WTC11 (cell line): ENCODE data around the gene TROAP.

Experiments
- EMX1 ChIP-seq: fragments of 250-450 bp; sonication (Bioruptor Pico); IDR thresholded peaks from 2 replicates; pipeline ENCODE4 v1.8.0; 2021; ENCODE audit warnings: mild to moderate bottlenecking
- FOXJ3 ChIP-seq: sonication (generic); formaldehyde crosslinking; IDR thresholded peaks from 2 replicates; pipeline ENCODE4 v1.9.0; 2021; ENCODE audit warnings: missing genetic modification reagents, mild to moderate bottlenecking, borderline replicate concordance
- TCF7 ChIP-seq: sonication (generic); formaldehyde crosslinking; IDR thresholded peaks from 2 replicates; pipeline ENCODE4 v1.8.0; 2022; ENCODE audit warnings: mild to moderate bottlenecking, low read depth, missing genetic modification reagents, moderate library complexity
- TEAD1 ChIP-seq: sonication (generic); formaldehyde crosslinking; IDR thresholded peaks from 2 replicates; pipeline ENCODE4 v1.8.0; 2022; ENCODE audit warnings: mild to moderate bottlenecking, missing genetic modification reagents
- TF ChIP-seq, protein P1 (sequence below): fragments of 200-600 bp; IDR thresholded peaks from 2 replicates; pipeline ENCODE4 v1.8.0; 2022; ENCODE audit warnings: antibody characterized with exemption
- TF ChIP-seq, protein P2 (sequence below): sonication (generic); formaldehyde crosslinking; IDR thresholded peaks from 2 replicates; pipeline ENCODE4 v1.8.0; 2022; ENCODE audit warnings: mild to moderate bottlenecking, missing genetic modification reagents
- TF ChIP-seq, protein P3 (sequence below): sonication (generic); formaldehyde crosslinking; IDR thresholded peaks from 2 replicates; pipeline ENCODE4 v1.8.0; 2022; ENCODE audit warnings: mild to moderate bottlenecking, missing genetic modification reagents
- TF ChIP-seq, protein P4 (sequence below): sonication (generic); formaldehyde crosslinking; IDR thresholded peaks from 2 replicates; pipeline ENCODE4 v1.8.1; 2022; ENCODE audit warnings: missing genetic modification reagents, borderline replicate concordance

DNA sequence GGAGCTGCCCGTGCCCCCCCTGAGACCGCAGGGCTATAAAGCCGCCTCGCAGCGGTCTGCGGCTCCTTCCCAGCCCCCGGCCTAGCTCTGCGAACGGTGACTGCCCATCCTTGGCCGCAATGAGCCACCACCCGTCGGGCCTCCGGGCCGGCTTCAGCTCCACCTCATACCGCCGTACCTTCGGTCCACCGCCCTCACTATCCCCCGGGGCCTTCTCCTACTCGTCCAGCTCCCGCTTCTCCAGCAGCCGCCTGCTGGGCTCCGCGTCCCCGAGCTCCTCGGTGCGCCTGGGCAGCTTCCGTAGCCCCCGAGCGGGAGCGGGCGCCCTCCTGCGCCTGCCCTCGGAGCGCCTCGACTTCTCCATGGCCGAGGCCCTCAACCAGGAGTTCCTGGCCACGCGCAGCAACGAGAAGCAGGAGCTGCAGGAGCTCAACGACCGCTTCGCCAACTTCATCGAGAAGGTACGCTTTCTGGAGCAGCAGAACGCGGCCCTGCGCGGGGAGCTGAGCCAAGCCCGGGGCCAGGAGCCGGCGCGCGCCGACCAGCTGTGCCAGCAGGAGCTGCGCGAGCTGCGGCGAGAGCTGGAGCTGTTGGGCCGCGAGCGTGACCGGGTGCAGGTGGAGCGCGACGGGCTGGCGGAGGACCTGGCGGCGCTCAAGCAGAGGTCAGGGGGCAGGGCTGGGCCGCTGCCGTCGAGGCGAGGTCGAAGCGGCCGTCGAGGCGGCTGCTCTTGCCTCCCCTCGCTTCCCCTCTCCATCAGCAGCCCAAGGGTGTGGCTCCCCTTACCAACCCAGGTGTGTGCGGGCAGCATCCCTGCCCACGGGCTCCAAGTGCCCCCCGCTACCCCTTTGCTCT, 27.7 kb upstream of the TROAP start, which contains the start of gene PRPH:
- TF ChIP-seq, protein P1, sequence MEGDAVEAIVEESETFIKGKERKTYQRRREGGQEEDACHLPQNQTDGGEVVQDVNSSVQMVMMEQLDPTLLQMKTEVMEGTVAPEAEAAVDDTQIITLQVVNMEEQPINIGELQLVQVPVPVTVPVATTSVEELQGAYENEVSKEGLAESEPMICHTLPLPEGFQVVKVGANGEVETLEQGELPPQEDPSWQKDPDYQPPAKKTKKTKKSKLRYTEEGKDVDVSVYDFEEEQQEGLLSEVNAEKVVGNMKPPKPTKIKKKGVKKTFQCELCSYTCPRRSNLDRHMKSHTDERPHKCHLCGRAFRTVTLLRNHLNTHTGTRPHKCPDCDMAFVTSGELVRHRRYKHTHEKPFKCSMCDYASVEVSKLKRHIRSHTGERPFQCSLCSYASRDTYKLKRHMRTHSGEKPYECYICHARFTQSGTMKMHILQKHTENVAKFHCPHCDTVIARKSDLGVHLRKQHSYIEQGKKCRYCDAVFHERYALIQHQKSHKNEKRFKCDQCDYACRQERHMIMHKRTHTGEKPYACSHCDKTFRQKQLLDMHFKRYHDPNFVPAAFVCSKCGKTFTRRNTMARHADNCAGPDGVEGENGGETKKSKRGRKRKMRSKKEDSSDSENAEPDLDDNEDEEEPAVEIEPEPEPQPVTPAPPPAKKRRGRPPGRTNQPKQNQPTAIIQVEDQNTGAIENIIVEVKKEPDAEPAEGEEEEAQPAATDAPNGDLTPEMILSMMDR = no peak
- TF ChIP-seq FOXJ3 (CRISPR knock-in tag) (no peak), EMX1 (no peak), TCF7 (CRISPR knock-in tag) (no peak), TEAD1 (CRISPR knock-in tag) (no peak)
- TF ChIP-seq, protein P2, sequence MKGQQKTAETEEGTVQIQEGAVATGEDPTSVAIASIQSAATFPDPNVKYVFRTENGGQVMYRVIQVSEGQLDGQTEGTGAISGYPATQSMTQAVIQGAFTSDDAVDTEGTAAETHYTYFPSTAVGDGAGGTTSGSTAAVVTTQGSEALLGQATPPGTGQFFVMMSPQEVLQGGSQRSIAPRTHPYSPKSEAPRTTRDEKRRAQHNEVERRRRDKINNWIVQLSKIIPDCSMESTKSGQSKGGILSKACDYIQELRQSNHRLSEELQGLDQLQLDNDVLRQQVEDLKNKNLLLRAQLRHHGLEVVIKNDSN (CRISPR knock-in tag) = no peak
- TF ChIP-seq, protein P3, sequence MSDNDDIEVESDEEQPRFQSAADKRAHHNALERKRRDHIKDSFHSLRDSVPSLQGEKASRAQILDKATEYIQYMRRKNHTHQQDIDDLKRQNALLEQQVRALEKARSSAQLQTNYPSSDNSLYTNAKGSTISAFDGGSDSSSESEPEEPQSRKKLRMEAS (CRISPR knock-in tag) = peak; percentile 85; the same call in 1 of the 2 replicates
- TF ChIP-seq, protein P4, sequence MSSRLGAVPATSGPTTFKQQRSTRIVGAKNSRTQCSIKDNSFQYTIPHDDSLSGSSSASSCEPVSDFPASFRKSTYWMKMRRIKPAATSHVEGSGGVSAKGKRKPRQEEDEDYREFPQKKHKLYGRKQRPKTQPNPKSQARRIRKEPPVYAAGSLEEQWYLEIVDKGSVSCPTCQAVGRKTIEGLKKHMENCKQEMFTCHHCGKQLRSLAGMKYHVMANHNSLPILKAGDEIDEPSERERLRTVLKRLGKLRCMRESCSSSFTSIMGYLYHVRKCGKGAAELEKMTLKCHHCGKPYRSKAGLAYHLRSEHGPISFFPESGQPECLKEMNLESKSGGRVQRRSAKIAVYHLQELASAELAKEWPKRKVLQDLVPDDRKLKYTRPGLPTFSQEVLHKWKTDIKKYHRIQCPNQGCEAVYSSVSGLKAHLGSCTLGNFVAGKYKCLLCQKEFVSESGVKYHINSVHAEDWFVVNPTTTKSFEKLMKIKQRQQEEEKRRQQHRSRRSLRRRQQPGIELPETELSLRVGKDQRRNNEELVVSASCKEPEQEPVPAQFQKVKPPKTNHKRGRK (CRISPR knock-in tag) = no peak
